GM12874 (cell line): ENCODE measurements around the gene SORBS2.

Experiments
- TF ChIP-seq, protein P1 (sequence below): IDR thresholded peaks from 2 replicates; pipeline ENCODE4 v1.5.1; 2011; ENCODE audit warnings: low read depth, mild to moderate bottlenecking, control low read depth, low read length, moderate library complexity; ENCODE audit not compliant: insufficient read depth

SORBS2 gene

GRCh38 chr4:185752872-185753271 lies 59.1 kb downstream of the SORBS2 start:
- TF ChIP-seq, protein P1, sequence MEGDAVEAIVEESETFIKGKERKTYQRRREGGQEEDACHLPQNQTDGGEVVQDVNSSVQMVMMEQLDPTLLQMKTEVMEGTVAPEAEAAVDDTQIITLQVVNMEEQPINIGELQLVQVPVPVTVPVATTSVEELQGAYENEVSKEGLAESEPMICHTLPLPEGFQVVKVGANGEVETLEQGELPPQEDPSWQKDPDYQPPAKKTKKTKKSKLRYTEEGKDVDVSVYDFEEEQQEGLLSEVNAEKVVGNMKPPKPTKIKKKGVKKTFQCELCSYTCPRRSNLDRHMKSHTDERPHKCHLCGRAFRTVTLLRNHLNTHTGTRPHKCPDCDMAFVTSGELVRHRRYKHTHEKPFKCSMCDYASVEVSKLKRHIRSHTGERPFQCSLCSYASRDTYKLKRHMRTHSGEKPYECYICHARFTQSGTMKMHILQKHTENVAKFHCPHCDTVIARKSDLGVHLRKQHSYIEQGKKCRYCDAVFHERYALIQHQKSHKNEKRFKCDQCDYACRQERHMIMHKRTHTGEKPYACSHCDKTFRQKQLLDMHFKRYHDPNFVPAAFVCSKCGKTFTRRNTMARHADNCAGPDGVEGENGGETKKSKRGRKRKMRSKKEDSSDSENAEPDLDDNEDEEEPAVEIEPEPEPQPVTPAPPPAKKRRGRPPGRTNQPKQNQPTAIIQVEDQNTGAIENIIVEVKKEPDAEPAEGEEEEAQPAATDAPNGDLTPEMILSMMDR = no peak

DNA sequence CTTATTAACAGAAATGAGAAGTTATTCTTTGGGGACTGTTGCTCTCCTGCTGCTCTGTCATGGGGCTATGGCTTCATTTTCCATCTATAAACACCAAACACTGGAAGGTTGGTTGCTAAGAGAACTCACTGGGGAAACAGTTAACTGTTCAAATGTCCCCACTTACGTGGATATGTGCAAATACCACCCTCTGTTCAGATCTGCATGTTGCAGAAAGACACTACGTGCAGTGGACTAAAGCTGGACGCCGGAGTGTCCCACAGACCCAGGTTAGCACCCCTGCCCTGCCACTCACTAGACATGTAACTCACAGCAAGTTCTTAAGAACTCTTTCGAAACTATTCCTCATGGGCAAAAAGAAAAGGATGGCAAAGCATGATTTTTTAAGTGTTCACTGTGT lies 62.1 kb downstream of the SORBS2 start:
- TF ChIP-seq, protein P1 = no peak

DNA sequence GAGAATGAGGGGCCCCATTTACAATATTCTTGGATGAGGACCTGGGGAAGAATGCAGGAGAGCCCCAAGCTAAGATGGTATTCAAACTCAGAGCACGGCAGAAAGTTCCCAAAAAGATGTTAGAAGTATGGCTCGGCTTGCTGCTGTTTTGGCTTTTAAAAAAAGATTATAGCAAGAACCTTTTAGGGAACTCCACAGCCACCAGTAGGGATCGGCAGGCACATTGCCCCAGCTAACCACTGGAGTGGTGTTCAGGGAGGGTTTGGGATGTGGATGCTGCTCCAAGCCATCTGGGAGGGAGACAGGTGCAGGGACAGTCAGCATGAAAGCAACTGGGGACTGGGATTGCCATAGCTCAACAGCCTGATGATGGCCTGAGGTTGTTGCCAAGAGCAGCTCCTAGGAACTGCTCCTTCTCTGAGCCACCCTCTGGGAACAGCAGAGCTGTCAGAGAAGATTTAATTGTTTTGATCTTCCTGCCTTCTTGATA lies 63.0 kb downstream of the SORBS2 start:
- TF ChIP-seq, protein P1 = no peak

DNA sequence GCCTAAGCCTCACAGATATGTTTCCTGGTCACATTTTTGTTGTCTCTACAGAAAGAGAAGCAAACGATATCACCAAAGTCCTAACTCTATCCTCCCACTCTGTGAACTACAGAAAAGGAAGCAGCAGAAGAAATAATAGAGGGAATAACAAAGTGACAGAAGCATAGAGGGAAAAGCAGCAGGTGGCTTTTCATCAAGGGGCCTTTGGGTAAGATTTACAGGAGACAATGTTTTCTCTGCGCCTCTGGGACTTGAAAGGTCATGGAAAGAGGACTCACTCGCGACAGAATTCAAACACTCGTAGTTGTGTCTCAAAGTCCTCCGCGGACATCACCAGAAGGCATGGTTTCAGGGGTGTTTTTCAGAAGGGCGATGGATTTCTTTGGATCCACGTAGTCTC lies 66.1 kb downstream of the SORBS2 start:
- TF ChIP-seq, protein P1 = no peak

GRCh38 chr4:185744946-185745345 lies 67.0 kb downstream of the SORBS2 start:
- TF ChIP-seq, protein P1 = no peak

DNA sequence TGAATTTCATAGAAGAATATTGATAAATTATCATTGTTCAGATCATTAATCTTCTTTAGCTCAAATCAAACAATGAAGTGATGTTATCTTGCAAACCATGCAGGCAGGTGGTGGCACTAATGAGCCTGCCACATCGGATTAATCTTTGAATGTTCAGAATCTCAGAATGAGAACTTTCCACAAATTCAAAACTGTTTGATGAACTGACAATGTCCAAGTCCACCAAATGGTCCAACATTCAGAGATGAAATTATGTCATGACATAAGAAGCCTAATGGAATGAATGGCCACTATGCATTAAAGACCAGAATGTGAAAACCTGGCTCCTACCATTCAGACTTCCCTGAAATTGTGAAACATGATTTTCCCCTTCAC lies 67.5 kb downstream of the SORBS2 start:
- TF ChIP-seq, protein P1 = no peak

- TF ChIP-seq, protein P1 = no peak
These were observed 68.1 kb downstream of the SORBS2 start for GRCh38 chr4:185743722-185744487.

DNA sequence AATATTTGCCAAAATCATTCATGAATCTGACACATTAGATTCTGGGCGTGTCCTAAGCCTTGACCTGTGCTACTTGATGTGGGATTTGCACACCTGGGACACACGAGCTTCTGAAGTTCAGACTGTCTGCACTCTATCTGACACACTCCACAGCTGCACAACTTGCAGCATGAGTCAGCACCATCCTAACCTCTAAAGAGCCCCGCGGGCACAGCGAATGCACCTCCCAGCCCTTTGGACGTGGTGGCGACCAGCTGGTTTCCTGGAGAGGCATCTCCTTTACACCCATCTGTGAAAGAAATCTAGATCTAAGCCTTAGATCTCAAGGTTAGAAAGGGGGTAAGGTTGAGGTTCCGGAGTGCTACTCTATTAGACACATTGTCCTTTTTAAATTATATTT lies 69.2 kb downstream of the SORBS2 start:
- TF ChIP-seq, protein P1 = no peak
